ENCODE measurements around the gene AMOTL2.

DNA sequence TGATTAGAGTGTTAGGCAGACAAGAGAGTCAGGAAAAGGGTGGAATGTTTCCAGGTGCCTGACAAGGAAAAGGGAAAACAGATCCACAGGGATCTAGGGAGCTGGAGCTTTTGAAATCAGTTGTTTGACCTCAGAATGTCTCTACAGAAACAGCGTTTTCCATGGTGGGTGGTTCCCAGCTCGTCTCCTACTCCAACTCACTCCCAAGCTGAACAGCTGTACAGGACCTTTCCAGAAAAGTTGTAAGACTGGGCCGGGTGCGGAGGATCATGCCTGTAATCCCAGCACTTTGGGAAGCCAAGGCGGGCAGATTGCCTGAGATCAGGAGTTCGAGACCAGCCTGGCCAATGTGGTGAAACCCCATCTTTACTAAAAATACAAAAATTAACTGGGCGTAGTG is 67.9 kb downstream of the AMOTL2 start:
- no peak for TF ChIP-seq CTCF (IDR thresholded peaks at IDR 0.05)
- TF ChIP-seq POLR2A (IDR thresholded peaks at IDR 0.05), result no peak
